ENCODE results near the gene VPS13D. TPM values are rescaled to one million over a fixed set of nuclear protein-coding genes. Genes with fewer than 3 reads are reported as not detected.
"Not testable (repeated sequence)": the region's sequence is repeated elsewhere in the genome, so short reads cannot be mapped to it uniquely, and the experiment has no call there.

The VPS13D gene
- total RNA-seq, 2 donors from 2014 or later: 76.1 to 99.9 TPM

GRCh38 chr1:12314333-12314903 is 84.6 kb downstream of the VPS13D start:
- DNase-seq: no peak
- intact Hi-C loops (cut with DNase I, micrococcal nuclease): loop anchor here (5.0 to 10.0 kb wide), 3 partner anchors 310 to 343 kb away; no protein-coding TSS in a partner anchor
- ATAC-seq: peak; percentile 56

GRCh38 chr1:12315146-12315545 is 85.3 kb downstream of the VPS13D start:
- ATAC-seq: no peak
- intact Hi-C loops (cut with DNase I, micrococcal nuclease): loop anchor here in 1 of 2 donors (10.0 kb wide), 2 partner anchors 310 to 340 kb away; no protein-coding TSS in a partner anchor
- no peak for DNase-seq

GRCh38 chr1:12316331-12316730 is 86.5 kb downstream of the VPS13D start:
- intact Hi-C loops (cut with DNase I, micrococcal nuclease): loop anchor here in 1 of 2 donors (10.0 kb wide), 2 partner anchors 308 to 338 kb away; no protein-coding TSS in a partner anchor
- ATAC-seq: no peak
- no peak for DNase-seq

- intact Hi-C loops (cut with DNase I, micrococcal nuclease): no loop called here
- DNase-seq: no peak
- ATAC-seq: no peak
These were observed 90.7 kb downstream of the VPS13D start for GRCh38 chr1:12320486-12320885.

GRCh38 chr1:12324423-12324822 is 94.6 kb downstream of the VPS13D start:
- intact Hi-C loops (cut with DNase I, micrococcal nuclease): no loop called here
- no peak for ATAC-seq

GRCh38 chr1:12324973-12325372 is 95.1 kb downstream of the VPS13D start:
- DNase-seq; ATAC-seq; intact Hi-C loops (cut with DNase I, micrococcal nuclease): not testable (repeated sequence)

More at GRCh38 chr1:12324423-12324822, 94.6 kb downstream of the VPS13D start:
- no peak for DNase-seq

GRCh38 chr1:12326986-12327385 is 97.2 kb downstream of the VPS13D start:
- intact Hi-C loops (cut with DNase I, micrococcal nuclease): no loop called here
- ATAC-seq: no peak
- no peak for DNase-seq

- intact Hi-C loops (cut with DNase I, micrococcal nuclease): no loop called here
- ATAC-seq: no peak
- no peak for DNase-seq
These were observed 97.7 kb downstream of the VPS13D start for GRCh38 chr1:12327566-12327965.

GRCh38 chr1:12333036-12333785 is 103.4 kb downstream of the VPS13D start:
- ATAC-seq: peak; percentile 19
- no peak for DNase-seq
- intact Hi-C loops (cut with DNase I, micrococcal nuclease): no loop called here

- DNase-seq (no peak), ATAC-seq (no peak)
- intact Hi-C loops (cut with DNase I, micrococcal nuclease): no loop called here
These were observed 106.0 kb downstream of the VPS13D start for GRCh38 chr1:12335815-12336214.

GRCh38 chr1:12336413-12336812 is 106.6 kb downstream of the VPS13D start:
- intact Hi-C loops (cut with DNase I, micrococcal nuclease): no loop called here
- ATAC-seq: no peak
- no peak for DNase-seq

GRCh38 chr1:12338017-12338416 is 108.2 kb downstream of the VPS13D start:
- intact Hi-C loops (cut with DNase I, micrococcal nuclease): no loop called here
- no peak for DNase-seq
- ATAC-seq: no peak

GRCh38 chr1:12338823-12339222 is 109.0 kb downstream of the VPS13D start:
- intact Hi-C loops (cut with DNase I, micrococcal nuclease): no loop called here
- DNase-seq: no peak
- no peak for ATAC-seq

- intact Hi-C loops (cut with DNase I, micrococcal nuclease): no loop called here
- ATAC-seq (peak; percentile 30), DNase-seq (no peak)
These were observed 109.6 kb downstream of the VPS13D start for GRCh38 chr1:12339396-12339795.

- ATAC-seq (peak; percentile 93), DNase-seq (no peak)
- intact Hi-C loops (cut with DNase I, micrococcal nuclease): no loop called here
These were observed 110.1 kb downstream of the VPS13D start for GRCh38 chr1:12339811-12340543.

- intact Hi-C loops (cut with DNase I, micrococcal nuclease): no loop called here
- peak; percentile 11 for ATAC-seq
- DNase-seq: no peak
These were observed 110.7 kb downstream of the VPS13D start for GRCh38 chr1:12340544-12340930.

GRCh38 chr1:12341667-12342066 is 111.8 kb downstream of the VPS13D start:
- intact Hi-C loops (cut with DNase I, micrococcal nuclease): no loop called here
- ATAC-seq (no peak), DNase-seq (no peak)

- ATAC-seq: no peak
- DNase-seq: no peak
- intact Hi-C loops (cut with DNase I, micrococcal nuclease): no loop called here
These were observed 112.7 kb downstream of the VPS13D start for GRCh38 chr1:12342401-12343003.

GRCh38 chr1:12343823-12344487 is 114.1 kb downstream of the VPS13D start:
- intact Hi-C loops (cut with DNase I, micrococcal nuclease): no loop called here
- ATAC-seq (no peak), DNase-seq (no peak)
